ENCODE data around the gene IGFBP2.

DNA sequence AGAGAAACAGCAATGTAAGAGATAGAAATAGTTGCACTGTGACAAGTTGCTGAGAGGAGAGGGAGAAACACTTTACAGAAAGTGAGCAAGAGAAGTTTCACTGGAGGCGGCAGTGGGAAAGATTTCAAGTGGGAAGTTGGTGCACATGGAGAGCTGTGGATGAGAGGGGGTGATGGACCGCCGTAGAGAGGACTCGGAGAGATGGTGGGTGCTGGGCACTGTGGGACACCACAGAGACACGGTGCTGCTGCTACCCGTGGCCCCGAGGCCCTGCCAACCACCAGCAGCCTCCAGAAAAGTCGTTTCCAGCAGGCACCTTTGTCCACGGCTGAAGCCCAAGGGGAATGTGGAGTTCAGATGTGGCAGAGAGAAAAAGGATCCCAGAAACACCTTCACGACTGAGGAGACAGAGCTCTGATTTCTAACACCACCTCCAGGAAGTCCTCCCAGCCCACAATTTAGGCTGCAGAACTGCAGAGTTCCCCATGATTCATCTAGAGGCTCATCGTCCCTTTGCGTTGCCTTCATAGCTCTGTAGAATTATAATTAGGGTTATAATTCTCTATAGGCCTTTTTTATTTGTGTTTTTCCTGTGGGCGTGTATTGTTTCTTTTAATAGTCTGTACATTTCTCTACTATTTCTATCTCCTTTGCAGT lies 15.9 kb upstream of the IGFBP2 start:
- TF ChIP-seq POLR2AphosphoS5 (IDR thresholded peaks at IDR 0.05) (no peak), POLR2A (IDR thresholded peaks at IDR 0.05) (no peak)

Data from spleen (tissue), 3 donors.